Central memory CD8-positive, alpha-beta T cell (primary cell): ENCODE data around the gene NUP107.

Experiments
- ATAC-seq: fragments of 150-1000 bp; cut with Tn5 transposase; replicated peaks from 2 replicates; pipeline ENCODE4 v1.10.0; 2022; ENCODE audit warnings: mild to moderate bottlenecking, moderate FRiP score, moderate number of reproducible peaks; ENCODE audit not compliant: poor library complexity, severe bottlenecking; ENCODE audit errors: extremely low read depth
- DNase-seq, 2 donors: peaks; one replicate each; pipeline ENCODE4 v3.0.0; 2021; ENCODE audit warnings: low spot score in 2 of 2
- H3K27ac Mint-ChIP-seq: one replicate; pipeline ENCODE4 v1.8.0; 2022; ENCODE audit warnings: low read depth, mild to moderate bottlenecking, moderate library complexity, mixed read lengths
- H3K27me3 Mint-ChIP-seq: one replicate; pipeline ENCODE4 v1.8.0; 2022; ENCODE audit warnings: mixed read lengths
- H3K36me3 Mint-ChIP-seq: one replicate; pipeline ENCODE4 v1.8.0; 2022; ENCODE audit warnings: mild to moderate bottlenecking, moderate library complexity, mixed read lengths; ENCODE audit not compliant: insufficient read depth
- H3K4me1 Mint-ChIP-seq: one replicate; pipeline ENCODE4 v1.8.0; 2022; ENCODE audit warnings: mixed read lengths
- H3K4me3 Mint-ChIP-seq: one replicate; pipeline ENCODE4 v1.8.0; 2022; ENCODE audit warnings: mild to moderate bottlenecking, moderate library complexity, mixed read lengths
- H3K9me3 Mint-ChIP-seq: one replicate; pipeline ENCODE4 v1.8.0; 2022; ENCODE audit warnings: mixed read lengths

NUP107 gene

GRCh38 chr12:68785358-68785757, 98.6 kb downstream of the NUP107 start:
- Mint-ChIP-seq H3K4me3 (no peak overlapping the region), H3K27me3 (no peaks in the 10 kb centered on the region), H3K4me1 (no peaks in the 10 kb centered on the region), H3K9me3 (no peaks in the 10 kb centered on the region), H3K27ac (no peak overlapping the region), H3K36me3 (no peaks in the 10 kb centered on the region)
- ATAC-seq (no peak), DNase-seq (no peak)

- Mint-ChIP-seq H3K27ac (no peak overlapping the region), H3K9me3 (no peaks in the 10 kb centered on the region)
Observed at GRCh38 chr12:68785823-68786222, 99.0 kb downstream of the NUP107 start.

GRCh38 chr12:68786929-68787328, 100.2 kb downstream of the NUP107 start:
- Mint-ChIP-seq H3K27me3 (no peaks in the 10 kb centered on the region), H3K4me3 (no peak overlapping the region), H3K27ac (no peak overlapping the region), H3K36me3 (no peaks in the 10 kb centered on the region), H3K4me1 (no peaks in the 10 kb centered on the region), H3K9me3 (no peaks in the 10 kb centered on the region)
- no peak for DNase-seq
- no peak for ATAC-seq

More at GRCh38 chr12:68785823-68786222, 99.0 kb downstream of the NUP107 start:
- Mint-ChIP-seq H3K4me3 (no peak overlapping the region), H3K36me3 (no peaks in the 10 kb centered on the region), H3K27me3 (no peaks in the 10 kb centered on the region), H3K4me1 (no peaks in the 10 kb centered on the region)
- DNase-seq: no peak
- no peak for ATAC-seq

GRCh38 chr12:68788554-68789143, 101.9 kb downstream of the NUP107 start:
- no peak for DNase-seq
- Mint-ChIP-seq H3K4me1 (no peaks in the 10 kb centered on the region), H3K27me3 (no peaks in the 10 kb centered on the region), H3K36me3 (no peaks in the 10 kb centered on the region), H3K9me3 (no peaks in the 10 kb centered on the region), H3K4me3 (no peak overlapping the region), H3K27ac (no peak overlapping the region)
- ATAC-seq: no peak

GRCh38 chr12:68789144-68789878, 102.5 kb downstream of the NUP107 start:
- no peaks in the 10 kb centered on the region for H3K4me1 Mint-ChIP-seq
- H3K4me3 Mint-ChIP-seq: no peak overlapping the region
- H3K27ac Mint-ChIP-seq: no peak overlapping the region
- H3K27me3 Mint-ChIP-seq: no peaks in the 10 kb centered on the region
- ATAC-seq: no peak
- H3K36me3 Mint-ChIP-seq: no peaks in the 10 kb centered on the region
- DNase-seq: no peak
- H3K9me3 Mint-ChIP-seq: no peaks in the 10 kb centered on the region

GRCh38 chr12:68790081-68790951, 103.5 kb downstream of the NUP107 start:
- DNase-seq (no peak), ATAC-seq (no peak)
- no peak overlapping the region for H3K4me3 Mint-ChIP-seq
- H3K9me3 Mint-ChIP-seq: no peaks in the 10 kb centered on the region
- no peaks in the 10 kb centered on the region for H3K27me3 Mint-ChIP-seq
- no peaks in the 10 kb centered on the region for H3K4me1 Mint-ChIP-seq
- H3K36me3 Mint-ChIP-seq: no peaks in the 10 kb centered on the region
- H3K27ac Mint-ChIP-seq: no peak overlapping the region

GRCh38 chr12:68790952-68791234, 104.1 kb downstream of the NUP107 start:
- Mint-ChIP-seq H3K36me3 (no peaks in the 10 kb centered on the region), H3K27me3 (no peaks in the 10 kb centered on the region), H3K9me3 (no peaks in the 10 kb centered on the region), H3K4me1 (no peaks in the 10 kb centered on the region), H3K4me3 (no peak overlapping the region), H3K27ac (no peak overlapping the region)
- DNase-seq: no peak
- no peak for ATAC-seq

GRCh38 chr12:68791897-68792481, 105.2 kb downstream of the NUP107 start:
- Mint-ChIP-seq H3K27ac (no peak overlapping the region), H3K9me3 (no peaks in the 10 kb centered on the region), H3K27me3 (no peaks in the 10 kb centered on the region), H3K36me3 (no peaks in the 10 kb centered on the region), H3K4me3 (no peak overlapping the region), H3K4me1 (no peaks in the 10 kb centered on the region)
- ATAC-seq: no peak
- no peak for DNase-seq

- Mint-ChIP-seq H3K9me3 (no peaks in the 10 kb centered on the region), H3K27me3 (no peaks in the 10 kb centered on the region), H3K36me3 (no peaks in the 10 kb centered on the region), H3K4me1 (no peaks in the 10 kb centered on the region), H3K4me3 (no peak overlapping the region), H3K27ac (no peak overlapping the region)
- DNase-seq (peak in 1 of 2 donors; percentile 33), ATAC-seq (peak; percentile 52)
Observed at GRCh38 chr12:68792952-68793351, 106.2 kb downstream of the NUP107 start.

- no peaks in the 10 kb centered on the region for H3K4me1 Mint-ChIP-seq
- ATAC-seq: no peak
- no peaks in the 10 kb centered on the region for H3K27me3 Mint-ChIP-seq
- H3K9me3 Mint-ChIP-seq: no peaks in the 10 kb centered on the region
- no peaks in the 10 kb centered on the region for H3K36me3 Mint-ChIP-seq
- no peak overlapping the region for H3K4me3 Mint-ChIP-seq
- H3K27ac Mint-ChIP-seq: no peak overlapping the region
- no peak for DNase-seq
Observed at GRCh38 chr12:68793436-68793835, 106.7 kb downstream of the NUP107 start.

- no peaks in the 10 kb centered on the region for H3K36me3 Mint-ChIP-seq
- no peak for ATAC-seq
Observed at GRCh38 chr12:68793975-68794652, 107.3 kb downstream of the NUP107 start.

GRCh38 chr12:68794653-68795251, 108.0 kb downstream of the NUP107 start:
- H3K4me1 Mint-ChIP-seq: no peaks in the 10 kb centered on the region
- no peak for ATAC-seq
- H3K36me3 Mint-ChIP-seq: no peaks in the 10 kb centered on the region
- no peak for DNase-seq
- no peaks in the 10 kb centered on the region for H3K27me3 Mint-ChIP-seq
- no peak overlapping the region for H3K4me3 Mint-ChIP-seq
- H3K27ac Mint-ChIP-seq: no peak overlapping the region
- H3K9me3 Mint-ChIP-seq: no peaks in the 10 kb centered on the region

More at GRCh38 chr12:68793975-68794652, 107.3 kb downstream of the NUP107 start:
- H3K4me1 Mint-ChIP-seq: no peaks in the 10 kb centered on the region
- no peak overlapping the region for H3K27ac Mint-ChIP-seq
- DNase-seq: no peak
- H3K9me3 Mint-ChIP-seq: no peaks in the 10 kb centered on the region
- no peak overlapping the region for H3K4me3 Mint-ChIP-seq
- no peaks in the 10 kb centered on the region for H3K27me3 Mint-ChIP-seq
